ENCODE results near the gene ITGAD. TPM values are rescaled to one million over a fixed set of nuclear protein-coding genes. Genes with fewer than 3 reads are reported as not detected.
"Not testable (repeated sequence)": the region's sequence is repeated elsewhere in the genome, so short reads cannot be mapped to it uniquely, and the experiment has no call there.

Gene ITGAD
- total RNA-seq, 1 experiment from 2014 or later, result not detected

DNA sequence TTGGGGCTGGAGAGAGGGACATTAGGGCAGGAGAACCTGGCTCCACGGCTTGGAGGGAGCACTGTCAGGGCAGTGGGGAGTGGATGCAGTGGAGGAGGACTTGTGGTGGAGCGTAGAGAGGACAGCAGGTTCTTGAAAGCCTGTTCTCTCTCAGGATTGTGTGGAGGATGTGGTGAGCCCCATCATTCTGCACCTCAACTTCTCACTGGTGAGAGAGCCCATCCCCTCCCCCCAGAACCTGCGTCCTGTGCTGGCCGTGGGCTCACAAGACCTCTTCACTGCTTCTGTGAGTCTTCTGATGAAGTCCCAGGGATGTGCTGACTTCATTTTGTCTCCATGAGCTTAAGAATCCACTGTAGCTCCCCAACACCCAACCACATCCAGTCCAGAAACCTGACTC, 21.6 kb downstream of the ITGAD start:
- ATAC-seq (no peak), DNase-seq (no peak)
- POLR2A ChIA-PET (ENCODE audit: unreplicated experiment), result no interaction called here
- Histone ChIP-seq H3K36me3 (ENCODE audit: low read depth, low read length) (no peaks in the 10 kb centered on the region), H3K9ac (ENCODE audit: low read length) (no peak overlapping the region), H3K9me3 (ENCODE audit: low read length) (no peaks in the 10 kb centered on the region), H4K20me1 (ENCODE audit: low read length) (no peaks in the 10 kb centered on the region), H3F3A (ENCODE audit: low read length, unreplicated experiment) (no peaks in the 10 kb centered on the region), H3K79me2 (ENCODE audit: low read length) (no peaks in the 10 kb centered on the region), H3K9me2 (replicated peaks; ENCODE audit: low read length) (no peaks in the 10 kb centered on the region), H3K27me3 (ENCODE audit: low read length) (no peaks in the 10 kb centered on the region; the same call in 1 of the 2 replicates), H2AFZ (ENCODE audit: low read length) (no peak overlapping the region), H3K4me2 (ENCODE audit: low read length) (no peak overlapping the region), H3K4me3 (ENCODE audit: low read length) (no peak overlapping the region), H3K27ac (ENCODE audit: low read length) (no peak overlapping the region), H3K4me1 (ENCODE audit: insufficient read depth, low read length) (no peaks in the 10 kb centered on the region)
- CTCF ChIA-PET, result no interaction called here
- no TSS peak for BruUV-seq (replicated peaks)
- intact Hi-C loops (cut with micrococcal nuclease), result no loop called here
- no peak for TF ChIP-seq EZH2phosphoT487 (IDR thresholded peaks at IDR 0.05; ENCODE audit: borderline replicate concordance, low read length)
- TF ChIP-seq, protein P1, sequence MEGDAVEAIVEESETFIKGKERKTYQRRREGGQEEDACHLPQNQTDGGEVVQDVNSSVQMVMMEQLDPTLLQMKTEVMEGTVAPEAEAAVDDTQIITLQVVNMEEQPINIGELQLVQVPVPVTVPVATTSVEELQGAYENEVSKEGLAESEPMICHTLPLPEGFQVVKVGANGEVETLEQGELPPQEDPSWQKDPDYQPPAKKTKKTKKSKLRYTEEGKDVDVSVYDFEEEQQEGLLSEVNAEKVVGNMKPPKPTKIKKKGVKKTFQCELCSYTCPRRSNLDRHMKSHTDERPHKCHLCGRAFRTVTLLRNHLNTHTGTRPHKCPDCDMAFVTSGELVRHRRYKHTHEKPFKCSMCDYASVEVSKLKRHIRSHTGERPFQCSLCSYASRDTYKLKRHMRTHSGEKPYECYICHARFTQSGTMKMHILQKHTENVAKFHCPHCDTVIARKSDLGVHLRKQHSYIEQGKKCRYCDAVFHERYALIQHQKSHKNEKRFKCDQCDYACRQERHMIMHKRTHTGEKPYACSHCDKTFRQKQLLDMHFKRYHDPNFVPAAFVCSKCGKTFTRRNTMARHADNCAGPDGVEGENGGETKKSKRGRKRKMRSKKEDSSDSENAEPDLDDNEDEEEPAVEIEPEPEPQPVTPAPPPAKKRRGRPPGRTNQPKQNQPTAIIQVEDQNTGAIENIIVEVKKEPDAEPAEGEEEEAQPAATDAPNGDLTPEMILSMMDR (conservative IDR thresholded peaks at IDR 0.05; ENCODE audit: low read depth, low read length), result no peak
- no peak for TF ChIP-seq EZH2 (IDR thresholded peaks at IDR 0.05; ENCODE audit: low read length, unreplicated experiment)

DNA sequence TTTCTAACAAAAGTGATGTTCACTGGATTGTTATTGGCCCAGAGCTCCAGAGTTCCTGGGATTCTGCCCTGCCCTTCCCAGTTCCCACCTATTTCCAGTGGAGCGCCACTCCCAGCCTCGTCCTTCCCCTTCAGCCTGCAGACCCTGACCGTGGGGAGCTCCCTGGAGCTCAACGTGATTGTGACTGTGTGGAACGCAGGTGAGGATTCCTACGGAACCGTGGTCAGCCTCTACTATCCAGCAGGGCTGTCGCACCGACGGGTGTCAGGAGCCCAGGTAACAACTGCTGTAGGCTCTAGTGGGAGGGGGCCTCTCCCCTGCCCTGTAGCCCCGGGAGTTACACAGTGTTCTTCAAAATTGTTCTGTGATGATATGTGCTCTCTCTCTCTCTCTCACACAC, 23.2 kb downstream of the ITGAD start:
- TF ChIP-seq, protein P1 (conservative IDR thresholded peaks at IDR 0.05; ENCODE audit: low read depth, low read length), result no peak
- TF ChIP-seq EZH2 (IDR thresholded peaks at IDR 0.05; ENCODE audit: low read length, unreplicated experiment) (no peak), EZH2phosphoT487 (IDR thresholded peaks at IDR 0.05; ENCODE audit: borderline replicate concordance, low read length) (no peak)
- BruUV-seq (replicated peaks), result no TSS peak

DNA sequence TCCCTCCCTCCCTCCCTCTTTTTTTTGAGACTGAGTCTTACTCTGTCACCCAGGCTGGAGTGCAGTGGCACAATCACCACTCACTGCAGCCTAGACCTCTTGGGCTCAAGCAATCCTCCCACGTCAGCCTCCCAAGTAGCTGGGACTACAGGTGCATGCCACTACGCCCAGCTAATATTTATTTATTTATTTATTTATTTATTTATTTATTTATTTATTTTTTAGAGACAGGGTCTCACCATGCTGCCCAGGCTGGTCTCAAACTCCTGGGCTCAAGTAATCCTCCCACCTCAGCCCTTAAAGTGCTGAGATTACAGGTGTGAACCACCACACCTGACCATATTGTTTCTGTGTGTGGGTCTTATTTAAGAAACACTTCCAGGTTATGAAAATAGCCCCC, 23.9 kb downstream of the ITGAD start:
- CTCF ChIA-PET; BruUV-seq (replicated peaks); H2AFZ ChIP-seq (ENCODE audit: low read length); H3K9me2 ChIP-seq (replicated peaks; ENCODE audit: low read length); POLR2A ChIA-PET (ENCODE audit: unreplicated experiment); H3K4me1 ChIP-seq (ENCODE audit: insufficient read depth, low read length); H3K36me3 ChIP-seq (ENCODE audit: low read depth, low read length); H3K4me2 ChIP-seq (ENCODE audit: low read length); intact Hi-C loops (cut with micrococcal nuclease); H4K20me1 ChIP-seq (ENCODE audit: low read length); H3K9me3 ChIP-seq (ENCODE audit: low read length); ATAC-seq; H3K27me3 ChIP-seq (ENCODE audit: low read length); H3K27ac ChIP-seq (ENCODE audit: low read length); H3F3A ChIP-seq (ENCODE audit: low read length, unreplicated experiment); H3K79me2 ChIP-seq (ENCODE audit: low read length); DNase-seq; H3K4me3 ChIP-seq (ENCODE audit: low read length); H3K9ac ChIP-seq (ENCODE audit: low read length): not testable (repeated sequence)

More for the DNA sequence above, 23.2 kb downstream of the ITGAD start:
- Histone ChIP-seq H3K27ac (ENCODE audit: low read length) (no peak overlapping the region), H3K4me1 (ENCODE audit: insufficient read depth, low read length) (no peaks in the 10 kb centered on the region), H3K4me2 (ENCODE audit: low read length) (no peak overlapping the region), H3K4me3 (ENCODE audit: low read length) (no peak overlapping the region), H3K9me2 (replicated peaks; ENCODE audit: low read length) (no peaks in the 10 kb centered on the region), H3K27me3 (ENCODE audit: low read length) (no peaks in the 10 kb centered on the region; the same call in 1 of the 2 replicates), H2AFZ (ENCODE audit: low read length) (no peak overlapping the region), H3K36me3 (ENCODE audit: low read depth, low read length) (no peaks in the 10 kb centered on the region), H3K9ac (ENCODE audit: low read length) (no peak overlapping the region), H4K20me1 (ENCODE audit: low read length) (no peaks in the 10 kb centered on the region), H3K79me2 (ENCODE audit: low read length) (no peaks in the 10 kb centered on the region), H3F3A (ENCODE audit: low read length, unreplicated experiment) (no peaks in the 10 kb centered on the region), H3K9me3 (ENCODE audit: low read length) (no peaks in the 10 kb centered on the region)
- POLR2A ChIA-PET (ENCODE audit: unreplicated experiment), result no interaction called here
- DNase-seq, result no peak
- CTCF ChIA-PET, result no interaction called here
- ATAC-seq, result no peak
- intact Hi-C loops (cut with micrococcal nuclease), result no loop called here

All from PC-3 (cell line).